Non-pigmented ciliary epithelial cell (primary cell): ENCODE measurements around the gene MFSD8.
"Not testable (repeated sequence)": the region's sequence is repeated elsewhere in the genome, so short reads cannot be mapped to it uniquely, and the experiment has no call there.

Source experiments
- DNase-seq: peaks from one replicate; pipeline ENCODE4 v3.0.0-alpha.2; 2010; ENCODE audit warnings: low read depth

MFSD8 gene

GRCh38 chr4:127936974-127937373, 28.0 kb downstream of the MFSD8 start:
- DNase-seq: no peak

GRCh38 chr4:127931836-127932235, 33.1 kb downstream of the MFSD8 start:
- DNase-seq: not testable (repeated sequence)

- DNase-seq: no peak
Measured at GRCh38 chr4:127930175-127930574, 34.8 kb downstream of the MFSD8 start.

- DNase-seq: not testable (repeated sequence)
Measured at GRCh38 chr4:127925720-127926119, 39.3 kb downstream of the MFSD8 start.

GRCh38 chr4:127922226-127922625, 42.7 kb downstream of the MFSD8 start:
- no peak for DNase-seq

- DNase-seq: no peak
Measured at GRCh38 chr4:127920521-127920920, 44.5 kb downstream of the MFSD8 start.

- DNase-seq: no peak
Measured at GRCh38 chr4:127917151-127917550, 47.8 kb downstream of the MFSD8 start.

- no peak for DNase-seq
Measured at GRCh38 chr4:127916512-127916911, 48.5 kb downstream of the MFSD8 start.

- DNase-seq: no peak
Measured at GRCh38 chr4:127905029-127905428, 59.9 kb downstream of the MFSD8 start.

GRCh38 chr4:127899682-127900081, 65.3 kb downstream of the MFSD8 start:
- not testable (repeated sequence) for DNase-seq

- DNase-seq: no peak
Measured at GRCh38 chr4:127896528-127896927, 68.4 kb downstream of the MFSD8 start.

GRCh38 chr4:127896069-127896468, 68.9 kb downstream of the MFSD8 start:
- no peak for DNase-seq

GRCh38 chr4:127889903-127890302, 75.1 kb downstream of the MFSD8 start:
- no peak for DNase-seq

- DNase-seq: no peak
Measured at GRCh38 chr4:127888559-127888958, 76.4 kb downstream of the MFSD8 start.

- no peak for DNase-seq
Measured at GRCh38 chr4:127881563-127881864, 83.5 kb downstream of the MFSD8 start.

GRCh38 chr4:127880763-127881562, 84.0 kb downstream of the MFSD8 start, which contains the start of gene PLK4:
PLK4 (plus strand) TSS chr4:127880893; CDS start chr4:127881135, 242 bp downstream.
- peak; percentile 67 for DNase-seq

GRCh38 chr4:127875791-127876190, 89.2 kb downstream of the MFSD8 start:
- DNase-seq: no peak

- DNase-seq: peak; percentile 46
Measured at GRCh38 chr4:127870688-127871087, 94.3 kb downstream of the MFSD8 start.

- no peak for DNase-seq
Measured at GRCh38 chr4:127870281-127870680, 94.7 kb downstream of the MFSD8 start.

- DNase-seq: no peak
Measured at GRCh38 chr4:127868196-127868595, 96.8 kb downstream of the MFSD8 start.
